Gastrocnemius medialis (tissue), 4 donors: ENCODE results near the gene SAA2.
"Not testable (repeated sequence)": the region's sequence is repeated elsewhere in the genome, so short reads cannot be mapped to it uniquely, and the experiment has no call there.

ENCODE experiments used
- CTCF ChIP-seq, 5 experiments: fragments of 450-650 bp in 3 of 5; fragments of 200-600 bp in 2 of 5; sonication (generic) in 2 of 5; IDR thresholded peaks in 4 of 5; conservative IDR thresholded peaks in 1 of 5; 1 replicate in 4 of 5; 2 replicates in 1 of 5; pipeline ENCODE4 v1.5.1; 2016 to 2019; ENCODE audit warnings: antibody characterized with exemption in 5 of 5, mild to moderate bottlenecking in 3 of 5, moderate library complexity in 3 of 5
- POLR2A ChIP-seq, 2 donors: fragments of 450-650 bp; IDR thresholded peaks; one replicate each; pipeline ENCODE4 v1.6.1; 2017; ENCODE audit warnings: antibody characterized with exemption in 2 of 2, mild to moderate bottlenecking in 2 of 2, moderate library complexity in 2 of 2

GRCh38 chr11:18197738-18198137, 50.7 kb downstream of the SAA2 start:
- TF ChIP-seq POLR2A (IDR thresholded peaks at IDR 0.05); CTCF (IDR thresholded peaks at IDR 0.05 in 4 of 5, conservative IDR thresholded peaks at IDR 0.05 in 1 of 5): not testable (repeated sequence)
